ENCODE measurements around the gene NDUFS8.
"Not testable (repeated sequence)": the region's sequence is repeated elsewhere in the genome, so short reads cannot be mapped to it uniquely, and the experiment has no call there.

Gene NDUFS8

GRCh38 chr11:67995579-67995978 is 34.9 kb upstream of the NDUFS8 start:
- not testable (repeated sequence) for H3K4me1 ChIP-seq (ENCODE audit: control insufficient read depth, insufficient read depth, low read length); H3K4me3 ChIP-seq (ENCODE audit: low read length in 2 of 2); H3K9ac ChIP-seq (ENCODE audit: low read length in 2 of 2); H3K27me3 ChIP-seq (ENCODE audit: control insufficient read depth in 1 of 2, insufficient read depth in 2 of 2, low read length in 2 of 2); H3K36me3 ChIP-seq (ENCODE audit: control insufficient read depth in 2 of 2, insufficient read depth in 2 of 2, low read length in 2 of 2); H3K27ac ChIP-seq (ENCODE audit: low read length); H3K9me3 ChIP-seq (ENCODE audit: control insufficient read depth in 2 of 2, low read length in 2 of 2)

DNA sequence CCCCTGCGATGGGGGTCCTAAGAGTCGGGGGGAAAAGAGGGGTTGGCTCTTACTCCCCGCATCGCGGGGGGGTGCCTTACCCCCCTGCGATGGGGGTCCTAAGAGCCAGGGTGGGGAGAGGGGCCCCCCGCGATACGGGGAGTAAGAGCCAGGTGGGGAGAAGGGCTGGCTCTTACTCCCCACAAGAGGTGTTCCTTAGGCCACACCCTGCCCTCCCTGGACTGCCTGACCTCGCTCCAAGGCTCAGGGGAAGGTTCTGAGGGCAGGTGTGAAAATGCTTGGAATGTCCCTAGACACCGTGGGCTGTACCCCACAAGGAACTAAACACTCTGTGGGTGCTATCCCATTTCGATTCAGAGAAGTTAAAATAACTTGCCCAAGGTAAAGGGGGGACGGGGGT is 34.4 kb upstream of the NDUFS8 start:
- H3K27ac ChIP-seq (ENCODE audit: low read length), result no peak overlapping the region
- H3K36me3 ChIP-seq (ENCODE audit: control insufficient read depth in 2 of 2, insufficient read depth in 2 of 2, low read length in 2 of 2), result no peaks in the 10 kb centered on the region
- H3K27me3 ChIP-seq (ENCODE audit: control insufficient read depth in 1 of 2, insufficient read depth in 2 of 2, low read length in 2 of 2), result peaks cover 0 to 1% of the 10 kb centered on the region in 2 donors

DNA sequence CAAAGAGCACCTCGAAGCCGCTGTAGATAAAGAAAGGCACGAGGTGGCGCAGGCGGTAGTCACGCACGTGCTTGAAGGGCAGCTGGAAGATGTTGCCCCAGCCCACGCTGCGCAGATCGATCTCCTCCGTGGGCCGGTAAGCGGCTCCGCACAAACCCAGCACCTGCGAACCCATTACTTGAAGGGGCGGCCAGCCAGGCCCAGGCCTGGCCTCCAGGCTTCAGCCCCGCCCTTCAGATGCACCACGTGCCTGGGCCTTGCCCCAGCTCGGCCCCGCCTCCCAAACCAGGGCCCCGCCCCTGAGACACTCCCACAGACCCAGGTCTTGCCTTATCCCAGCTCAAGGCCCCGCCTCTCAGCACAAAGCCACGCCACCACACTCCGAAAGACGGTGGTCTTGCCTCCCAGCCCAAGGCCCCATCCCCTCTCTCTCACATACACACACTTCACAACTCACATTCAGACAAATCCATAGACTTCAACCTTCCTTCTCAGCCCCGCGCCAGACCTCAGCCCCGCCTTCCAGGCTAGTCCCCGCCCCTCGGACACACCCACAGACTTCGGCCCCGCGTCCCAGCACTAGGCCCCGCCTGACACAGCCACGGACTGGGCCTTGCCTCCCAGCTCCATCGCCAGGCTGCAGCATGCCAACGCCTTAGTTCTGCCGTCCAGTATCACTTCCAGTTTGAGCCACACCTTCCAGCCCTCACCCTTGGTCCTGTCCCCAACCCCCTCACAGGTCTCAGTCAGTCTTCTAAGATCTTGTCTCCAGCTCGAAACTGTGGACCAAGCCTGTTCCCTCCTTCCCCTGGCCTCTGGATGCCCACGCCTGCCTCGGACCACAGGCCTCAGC is 33.6 kb upstream of the NDUFS8 start:
- Histone ChIP-seq H3K36me3 (ENCODE audit: control insufficient read depth in 2 of 2, insufficient read depth in 2 of 2, low read length in 2 of 2) (no peaks in the 10 kb centered on the region), H3K27me3 (ENCODE audit: control insufficient read depth in 1 of 2, insufficient read depth in 2 of 2, low read length in 2 of 2) (no peaks in the 10 kb centered on the region), H3K4me1 (ENCODE audit: control insufficient read depth, insufficient read depth, low read length) (no peaks in the 10 kb centered on the region), H3K4me3 (ENCODE audit: low read length in 2 of 2) (no peak overlapping the region), H3K27ac (ENCODE audit: low read length) (no peak overlapping the region), H3K9me3 (ENCODE audit: control insufficient read depth in 2 of 2, low read length in 2 of 2) (no peaks in the 10 kb centered on the region), H3K9ac (ENCODE audit: low read length in 2 of 2) (no peak overlapping the region)

More for the DNA sequence above, 34.4 kb upstream of the NDUFS8 start:
- H3K9ac ChIP-seq (ENCODE audit: low read length in 2 of 2), result no peak overlapping the region
- H3K4me3 ChIP-seq (ENCODE audit: low read length in 2 of 2), result no peak overlapping the region
- no peaks in the 10 kb centered on the region for H3K9me3 ChIP-seq (ENCODE audit: control insufficient read depth in 2 of 2, low read length in 2 of 2)
- H3K4me1 ChIP-seq (ENCODE audit: control insufficient read depth, insufficient read depth, low read length), result no peaks in the 10 kb centered on the region

DNA sequence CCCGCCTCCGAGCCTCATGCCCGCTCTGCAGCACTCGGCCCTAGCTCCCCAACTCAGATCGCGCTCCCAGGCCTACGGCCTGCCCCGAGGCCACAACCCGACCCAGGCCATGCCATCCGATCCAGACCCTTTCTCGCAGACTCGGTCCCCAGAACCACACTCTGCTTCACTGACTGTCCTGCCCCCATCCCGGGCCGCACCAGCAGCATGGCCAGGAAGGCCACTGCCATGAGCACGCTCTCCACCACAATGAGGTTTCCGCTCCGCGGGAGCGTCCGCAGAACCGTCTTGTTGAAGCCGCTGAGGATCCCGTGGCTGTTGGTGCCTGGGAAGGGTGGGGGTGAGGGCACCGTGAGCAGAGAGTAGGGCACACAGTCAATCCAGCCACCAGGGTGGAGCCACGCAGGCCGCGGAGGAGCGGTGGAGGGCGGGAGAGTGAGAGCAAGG is 33.0 kb upstream of the NDUFS8 start:
- Histone ChIP-seq H3K9ac (ENCODE audit: low read length in 2 of 2) (no peak overlapping the region), H3K27ac (ENCODE audit: low read length) (no peak overlapping the region), H3K9me3 (ENCODE audit: control insufficient read depth in 2 of 2, low read length in 2 of 2) (no peaks in the 10 kb centered on the region), H3K4me3 (ENCODE audit: low read length in 2 of 2) (no peak overlapping the region), H3K27me3 (ENCODE audit: control insufficient read depth in 1 of 2, insufficient read depth in 2 of 2, low read length in 2 of 2) (no peaks in the 10 kb centered on the region), H3K36me3 (ENCODE audit: control insufficient read depth in 2 of 2, insufficient read depth in 2 of 2, low read length in 2 of 2) (no peaks in the 10 kb centered on the region), H3K4me1 (ENCODE audit: control insufficient read depth, insufficient read depth, low read length) (no peaks in the 10 kb centered on the region)

DNA sequence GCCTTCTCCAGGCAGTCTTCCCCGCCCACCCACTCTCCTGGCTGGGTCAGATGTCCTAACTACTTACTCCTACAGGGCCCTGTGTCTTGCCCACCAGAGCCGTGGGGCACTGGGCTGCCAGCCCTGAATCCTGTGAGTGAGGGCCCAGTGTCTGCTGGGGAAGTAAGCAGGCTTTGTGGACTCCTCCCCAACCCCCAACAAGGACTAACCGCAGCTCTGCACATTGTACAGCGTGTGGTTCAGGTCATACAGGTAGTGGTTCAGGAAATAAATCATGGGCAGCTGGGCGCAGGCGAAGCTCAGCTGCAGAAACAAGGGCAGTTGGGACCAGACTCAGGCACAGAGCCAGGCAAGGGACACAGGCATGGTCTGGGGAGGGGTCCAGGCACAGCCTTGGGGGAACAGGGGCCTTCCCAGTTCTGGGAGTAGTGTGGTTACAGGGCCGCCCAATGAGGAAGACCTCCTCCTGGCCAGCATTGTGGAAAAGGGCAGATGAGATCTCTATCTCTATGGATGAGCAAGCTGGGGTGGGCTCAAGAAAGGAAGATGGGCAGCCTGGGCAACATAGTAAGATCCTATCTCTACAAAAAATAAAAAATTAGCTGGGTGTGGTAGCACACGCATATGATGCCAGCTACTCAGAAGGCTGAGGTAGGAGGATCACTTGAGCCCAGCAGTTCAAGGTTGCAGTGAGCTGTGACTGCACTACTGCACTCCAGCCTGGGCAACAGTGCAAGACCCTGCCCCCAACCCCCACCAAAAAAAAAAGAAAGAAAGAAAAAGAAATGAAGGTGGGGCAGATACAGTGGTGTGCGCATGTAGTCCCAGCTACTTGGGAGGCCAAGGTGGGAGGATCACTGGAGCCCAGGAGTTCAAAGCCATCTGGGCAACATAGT is 32.1 kb upstream of the NDUFS8 start:
- Histone ChIP-seq H3K27ac (ENCODE audit: low read length) (no peak overlapping the region), H3K36me3 (ENCODE audit: control insufficient read depth in 2 of 2, insufficient read depth in 2 of 2, low read length in 2 of 2) (no peaks in the 10 kb centered on the region)

GRCh38 chr11:67999201-67999629 is 31.3 kb upstream of the NDUFS8 start:
- H3K36me3 ChIP-seq (ENCODE audit: control insufficient read depth in 2 of 2, insufficient read depth in 2 of 2, low read length in 2 of 2), result no peaks in the 10 kb centered on the region
- H3K27me3 ChIP-seq (ENCODE audit: control insufficient read depth in 1 of 2, insufficient read depth in 2 of 2, low read length in 2 of 2), result peaks cover 0 to 2% of the 10 kb centered on the region in 2 donors
- no peak overlapping the region for H3K4me3 ChIP-seq (ENCODE audit: low read length in 2 of 2)
- no peak overlapping the region for H3K27ac ChIP-seq (ENCODE audit: low read length)
- H3K4me1 ChIP-seq (ENCODE audit: control insufficient read depth, insufficient read depth, low read length), result peaks cover 6% of the 10 kb centered on the region
- H3K9ac ChIP-seq (ENCODE audit: low read length in 2 of 2), result no peak overlapping the region
- H3K9me3 ChIP-seq (ENCODE audit: control insufficient read depth in 2 of 2, low read length in 2 of 2), result no peaks in the 10 kb centered on the region

More for the DNA sequence above, 32.1 kb upstream of the NDUFS8 start:
- Histone ChIP-seq H3K9me3 (ENCODE audit: control insufficient read depth in 2 of 2, low read length in 2 of 2) (no peaks in the 10 kb centered on the region), H3K9ac (ENCODE audit: low read length in 2 of 2) (no peak overlapping the region), H3K27me3 (ENCODE audit: control insufficient read depth in 1 of 2, insufficient read depth in 2 of 2, low read length in 2 of 2) (no peaks in the 10 kb centered on the region), H3K4me3 (ENCODE audit: low read length in 2 of 2) (no peak overlapping the region), H3K4me1 (ENCODE audit: control insufficient read depth, insufficient read depth, low read length) (peaks cover 3% of the 10 kb centered on the region)

- Histone ChIP-seq H3K27ac (ENCODE audit: low read length) (no peak overlapping the region), H3K9ac (ENCODE audit: low read length in 2 of 2) (no peak overlapping the region), H3K27me3 (ENCODE audit: control insufficient read depth in 1 of 2, insufficient read depth in 2 of 2, low read length in 2 of 2) (peaks cover 0 to 6% of the 10 kb centered on the region in 2 donors), H3K4me3 (ENCODE audit: low read length in 2 of 2) (no peak overlapping the region), H3K9me3 (ENCODE audit: control insufficient read depth in 2 of 2, low read length in 2 of 2) (no peaks in the 10 kb centered on the region), H3K36me3 (ENCODE audit: control insufficient read depth in 2 of 2, insufficient read depth in 2 of 2, low read length in 2 of 2) (no peaks in the 10 kb centered on the region), H3K4me1 (ENCODE audit: control insufficient read depth, insufficient read depth, low read length) (peaks cover 10% of the 10 kb centered on the region)
Measured at GRCh38 chr11:67999704-68000103, 30.8 kb upstream of the NDUFS8 start.

DNA sequence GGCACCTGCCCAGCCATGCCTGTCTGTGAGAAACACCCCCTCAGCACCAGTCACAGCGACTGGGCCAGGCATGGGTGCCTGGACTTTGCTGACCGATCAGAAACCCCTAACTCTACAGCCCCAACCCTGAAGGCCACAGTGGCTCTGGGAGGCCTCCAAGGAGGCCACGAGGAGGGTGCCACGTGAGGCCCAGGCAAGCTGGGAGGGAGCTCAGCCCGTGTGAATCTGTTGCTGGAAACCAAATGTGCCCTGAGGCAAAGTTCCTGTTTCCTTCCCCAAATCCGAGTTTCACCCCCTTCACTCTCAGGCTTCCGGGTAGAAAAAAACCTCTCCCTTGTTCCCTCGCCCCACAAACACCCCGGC is 27.9 kb upstream of the NDUFS8 start:
- no peaks in the 10 kb centered on the region for H3K36me3 ChIP-seq (ENCODE audit: control insufficient read depth in 2 of 2, insufficient read depth in 2 of 2, low read length in 2 of 2)
- no peak overlapping the region for H3K27ac ChIP-seq (ENCODE audit: low read length)
- H3K27me3 ChIP-seq (ENCODE audit: control insufficient read depth in 1 of 2, insufficient read depth in 2 of 2, low read length in 2 of 2), result peaks cover 0 to 10% of the 10 kb centered on the region in 2 donors
- H3K4me1 ChIP-seq (ENCODE audit: control insufficient read depth, insufficient read depth, low read length), result peaks cover 10% of the 10 kb centered on the region
- no peaks in the 10 kb centered on the region for H3K9me3 ChIP-seq (ENCODE audit: control insufficient read depth in 2 of 2, low read length in 2 of 2)
- no peak overlapping the region for H3K4me3 ChIP-seq (ENCODE audit: low read length in 2 of 2)
- no peak overlapping the region for H3K9ac ChIP-seq (ENCODE audit: low read length in 2 of 2)

DNA sequence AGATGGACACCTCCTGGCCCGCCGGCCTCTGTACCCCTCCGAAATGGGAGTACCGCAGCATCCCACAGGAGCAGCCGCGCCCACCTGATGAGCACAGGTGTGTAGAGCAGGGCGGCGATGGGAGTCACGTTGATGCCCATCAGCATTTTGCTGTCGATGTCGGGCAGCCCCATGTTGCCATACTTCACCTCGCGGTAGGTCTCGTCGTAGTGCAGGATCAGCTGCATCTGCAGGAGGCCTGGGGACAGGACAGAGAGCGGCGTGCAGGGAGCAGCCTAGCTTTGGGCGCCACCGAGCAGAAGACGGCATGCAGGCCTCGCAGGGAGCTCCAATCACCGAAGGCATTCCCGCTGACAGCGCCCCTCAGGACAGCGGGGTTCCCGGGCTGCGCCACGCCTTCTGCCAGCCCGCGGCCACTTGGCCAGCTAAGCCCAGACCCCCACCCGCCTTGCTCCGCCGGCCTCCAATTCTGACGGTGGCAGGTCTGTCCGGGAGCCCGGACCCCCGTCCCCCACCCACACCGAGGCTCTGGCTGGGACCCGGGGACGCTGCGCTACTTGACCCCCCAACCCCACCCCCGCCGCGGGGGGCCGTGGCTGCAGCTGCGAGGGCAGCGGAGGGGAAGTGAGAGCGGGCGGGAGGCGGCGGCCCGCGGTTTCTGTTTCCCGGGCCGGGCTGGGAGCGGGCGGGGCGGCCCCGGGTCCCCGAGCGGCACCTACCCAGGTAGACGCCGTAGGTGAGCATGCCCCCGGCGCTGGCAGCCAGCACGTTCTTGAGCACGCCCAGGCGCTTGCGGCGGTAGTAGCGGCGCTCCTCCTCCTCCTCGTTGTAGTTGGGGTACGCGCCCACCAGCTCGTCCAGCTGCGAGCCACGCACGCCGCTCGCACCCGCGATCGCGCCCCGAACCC is 27.3 kb upstream of the NDUFS8 start:
- Histone ChIP-seq H3K4me3 (ENCODE audit: low read length in 2 of 2) (peak overlapping the region; percentile 35 to 66), H3K27me3 (ENCODE audit: control insufficient read depth in 1 of 2, insufficient read depth in 2 of 2, low read length in 2 of 2) (peaks cover 0 to 10% of the 10 kb centered on the region in 2 donors), H3K36me3 (ENCODE audit: control insufficient read depth in 2 of 2, insufficient read depth in 2 of 2, low read length in 2 of 2) (no peaks in the 10 kb centered on the region), H3K9me3 (ENCODE audit: control insufficient read depth in 2 of 2, low read length in 2 of 2) (no peaks in the 10 kb centered on the region), H3K4me1 (ENCODE audit: control insufficient read depth, insufficient read depth, low read length) (peaks cover 10% of the 10 kb centered on the region), H3K9ac (ENCODE audit: low read length in 2 of 2) (no peak overlapping the region), H3K27ac (ENCODE audit: low read length) (no peak overlapping the region)

All from stomach smooth muscle (tissue), 2 donors.